MM.1S (cell line): ENCODE measurements around the gene VPS52.

ENCODE experiments used
- DNase-seq: peaks from one replicate; pipeline ENCODE4 v3.0.0-alpha.2; 2015
- H2AFZ ChIP-seq: fragments of 300-600 bp; sonication (generic); 2 replicates; pipeline ENCODE4 v1.6.0; 2016; ENCODE audit warnings: antibody characterized with exemption, low read length
- H3F3A ChIP-seq: fragments of 300-600 bp; sonication (generic); 2 replicates; pipeline ENCODE4 v1.6.1; 2016; ENCODE audit warnings: mild to moderate bottlenecking, antibody characterized with exemption, low read length, moderate library complexity, mixed read lengths; ENCODE audit not compliant: insufficient read depth
- H3K27ac ChIP-seq: fragments of 300-600 bp; sonication (generic); 2 replicates; pipeline ENCODE4 v1.5.1; 2016; ENCODE audit warnings: mild to moderate bottlenecking, low read length
- H3K27me3 ChIP-seq: fragments of 300-600 bp; sonication (generic); replicated peaks from 2 replicates; pipeline ENCODE4 v1.6.0; 2016; ENCODE audit warnings: low read length; ENCODE audit not compliant: insufficient read depth
- H3K36me3 ChIP-seq: fragments of 300-600 bp; sonication (generic); replicated peaks from 2 replicates; pipeline ENCODE4 v1.6.1; 2016; ENCODE audit warnings: mild to moderate bottlenecking, low read length, mixed read lengths; ENCODE audit not compliant: insufficient read depth
- H3K4me1 ChIP-seq: fragments of 300-600 bp; sonication (generic); 2 replicates; pipeline ENCODE4 v1.6.1; 2016; ENCODE audit warnings: low read length, mixed read lengths
- H3K4me2 ChIP-seq: fragments of 300-600 bp; sonication (generic); 2 replicates; pipeline ENCODE4 v1.6.0; 2016; ENCODE audit warnings: low read depth, low read length
- H3K4me3 ChIP-seq: fragments of 300-600 bp; sonication (generic); 2 replicates; pipeline ENCODE4 v1.5.1; 2016; ENCODE audit warnings: low read length, mixed read lengths
- H3K79me2 ChIP-seq: fragments of 300-600 bp; sonication (generic); 2 replicates; pipeline ENCODE4 v1.6.1; 2016; ENCODE audit warnings: mixed run types, low read length, mixed read lengths
- H3K9ac ChIP-seq: fragments of 300-600 bp; sonication (generic); 2 replicates; pipeline ENCODE4 v1.6.1; 2016; ENCODE audit warnings: low read length, mixed read lengths
- H3K9me2 ChIP-seq: fragments of 300-600 bp; sonication (generic); replicated peaks from 2 replicates; pipeline ENCODE4 v1.6.1; 2016; ENCODE audit warnings: mild to moderate bottlenecking, low read length, mixed read lengths; ENCODE audit not compliant: insufficient read depth
- H3K9me3 ChIP-seq: fragments of 300-600 bp; sonication (generic); replicated peaks from 2 replicates; pipeline ENCODE4 v1.6.1; 2016; ENCODE audit warnings: mild to moderate bottlenecking, low read length, mixed read lengths; ENCODE audit not compliant: insufficient read depth
- H4K20me1 ChIP-seq: fragments of 300-600 bp; sonication (generic); 2 replicates; pipeline ENCODE4 v1.6.1; 2016; ENCODE audit warnings: mild to moderate bottlenecking, low read length, moderate library complexity, mixed read lengths; ENCODE audit not compliant: insufficient read depth
- CTCF ChIP-seq: fragments of 300-600 bp; sonication (generic); IDR thresholded peaks from 2 replicates; pipeline ENCODE4 v1.5.1; 2016; ENCODE audit warnings: antibody characterized with exemption, low read length, mixed read lengths
- EZH2 ChIP-seq: fragments of 300-600 bp; sonication (generic); optimal IDR thresholded peaks from 2 replicates; pipeline ENCODE3; 2017; ENCODE audit warnings: low read depth, mild to moderate bottlenecking, antibody characterized with exemption, low read length, mixed read lengths
- EZH2phosphoT487 ChIP-seq: fragments of 300-600 bp; sonication (generic); IDR thresholded peaks from 2 replicates; pipeline ENCODE4 v1.6.1; 2018; ENCODE audit warnings: antibody characterized with exemption, low read length

The VPS52 gene

DNA sequence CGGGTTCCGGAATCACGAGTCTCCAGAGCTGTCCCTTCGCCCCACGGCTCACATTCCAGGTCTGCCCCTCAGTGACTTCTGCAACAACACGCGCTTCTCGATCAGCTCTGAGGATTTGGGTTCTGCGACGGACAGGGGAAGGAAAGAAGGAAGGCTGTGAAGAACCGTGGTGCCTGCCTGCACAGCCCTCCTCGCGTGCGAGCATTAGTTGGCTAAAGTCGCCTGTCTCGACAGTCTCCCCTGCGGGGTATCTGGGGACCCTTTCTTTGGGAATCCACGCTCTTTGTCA is 23.1 kb downstream of the VPS52 start:
- H3K79me2 ChIP-seq: peaks cover 12% of the 10 kb centered on the region
- peak overlapping the region; percentile 74 for H3K4me3 ChIP-seq
- H2AFZ ChIP-seq: peak overlapping the region; percentile 91
- no peaks in the 10 kb centered on the region for H3K9me3 ChIP-seq
- peaks cover 6% of the 10 kb centered on the region for H3F3A ChIP-seq
- H3K9me2 ChIP-seq: no peaks in the 10 kb centered on the region
- H3K9ac ChIP-seq: peak overlapping the region; percentile 64
- H3K36me3 ChIP-seq: no peaks in the 10 kb centered on the region
- H4K20me1 ChIP-seq: no peaks in the 10 kb centered on the region
- peaks cover 10% of the 10 kb centered on the region for H3K4me1 ChIP-seq
- TF ChIP-seq EZH2 (no peak), CTCF (no peak)
- no peak for DNase-seq
- H3K27me3 ChIP-seq: no peaks in the 10 kb centered on the region
- peak overlapping the region; percentile 77; the same call in 1 of the 2 replicates for H3K27ac ChIP-seq
- H3K4me2 ChIP-seq: peak overlapping the region; percentile 100

DNA sequence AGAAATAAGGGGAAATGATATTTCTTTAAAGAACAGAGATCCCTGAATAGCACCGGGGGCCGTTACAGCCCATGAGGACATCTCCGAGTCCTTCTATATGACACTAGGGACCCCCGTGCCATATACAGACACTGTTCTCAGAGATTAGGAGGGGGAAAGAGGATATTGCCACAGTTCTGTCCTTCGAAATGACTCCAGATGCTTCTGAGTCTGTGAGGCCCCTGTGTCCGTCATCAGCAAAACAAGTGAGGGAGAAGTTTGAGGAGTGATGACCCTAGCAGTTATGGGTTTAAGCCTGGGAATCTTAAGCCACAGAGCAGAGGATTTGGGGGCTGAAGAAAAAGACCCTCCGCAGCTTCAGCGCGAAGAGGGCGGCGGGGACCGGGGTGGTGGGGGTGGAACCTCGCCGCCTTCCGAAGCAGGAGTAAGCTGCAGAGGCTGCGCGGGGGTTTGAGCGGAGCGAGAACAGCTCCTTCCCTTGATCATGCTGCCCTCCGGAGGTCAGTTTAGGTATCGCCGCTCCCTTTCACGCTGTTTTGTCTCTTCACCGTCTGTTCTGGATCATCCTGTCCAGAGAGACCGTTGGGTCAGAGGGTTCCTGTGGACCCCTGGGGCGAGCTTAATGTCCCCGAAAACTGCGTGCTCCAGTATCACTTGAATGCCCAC is 23.6 kb downstream of the VPS52 start:
- Histone ChIP-seq H2AFZ (peak overlapping the region; percentile 91), H3K27me3 (0 out of 2 replicates have a peak, but pooled peaks cover 4% of the 10 kb centered on the region), H3K4me2 (peak overlapping the region; percentile 100), H3K9me2 (no peaks in the 10 kb centered on the region), H3K36me3 (no peaks in the 10 kb centered on the region), H3K9me3 (no peaks in the 10 kb centered on the region), H3K9ac (peak overlapping the region; percentile 64; the same call in 1 of the 2 replicates), H3K79me2 (peaks cover 12% of the 10 kb centered on the region), H3K4me3 (peak overlapping the region; percentile 74), H4K20me1 (no peaks in the 10 kb centered on the region), H3F3A (peaks cover 6% of the 10 kb centered on the region), H3K27ac (peak overlapping the region; percentile 77; the same call in 1 of the 2 replicates), H3K4me1 (peaks cover 10% of the 10 kb centered on the region)
- TF ChIP-seq CTCF (peak; percentile 79), EZH2 (no peak)
- peak; percentile 87 for DNase-seq

- TF ChIP-seq EZH2phosphoT487: no peak
- Histone ChIP-seq H3K4me1 (0 out of 2 replicates have a peak, but pooled peaks cover 2% of the 10 kb centered on the region), H3K9me3 (no peaks in the 10 kb centered on the region), H2AFZ (no peak overlapping the region), H3K4me2 (no peak overlapping the region), H3K27ac (no peak overlapping the region), H3K79me2 (no peaks in the 10 kb centered on the region), H3K9me2 (no peaks in the 10 kb centered on the region), H3K36me3 (no peaks in the 10 kb centered on the region), H3K9ac (no peak overlapping the region), H3F3A (peaks cover under 1% of the 10 kb centered on the region), H3K27me3 (peaks cover 16% of the 10 kb centered on the region; the same call in 1 of the 2 replicates), H4K20me1 (no peaks in the 10 kb centered on the region), H3K4me3 (no peak overlapping the region)
- DNase-seq: no peak
Measured at GRCh38 chr6:33243476-33243875, 28.2 kb downstream of the VPS52 start.

GRCh38 chr6:33241968-33242367 is 29.7 kb downstream of the VPS52 start:
- no peaks in the 10 kb centered on the region for H4K20me1 ChIP-seq
- H3K27me3 ChIP-seq: peaks cover 20% of the 10 kb centered on the region; the same call in 1 of the 2 replicates
- no peak overlapping the region for H3K4me2 ChIP-seq
- H3F3A ChIP-seq: no peaks in the 10 kb centered on the region
- H3K27ac ChIP-seq: no peak overlapping the region
- no peak for DNase-seq
- no peak overlapping the region for H2AFZ ChIP-seq
- H3K4me1 ChIP-seq: no peaks in the 10 kb centered on the region
- H3K9me2 ChIP-seq: no peaks in the 10 kb centered on the region
- H3K9ac ChIP-seq: no peak overlapping the region
- H3K4me3 ChIP-seq: no peak overlapping the region
- no peaks in the 10 kb centered on the region for H3K36me3 ChIP-seq
- no peaks in the 10 kb centered on the region for H3K79me2 ChIP-seq
- TF ChIP-seq EZH2 (no peak), EZH2phosphoT487 (no peak), CTCF (no peak)
- H3K9me3 ChIP-seq: no peaks in the 10 kb centered on the region
